ENCODE data around the gene GIT2. TPM values are rescaled to one million over a fixed set of nuclear protein-coding genes. Genes with fewer than 3 reads are reported as not detected.

GIT2 gene
- total RNA-seq, 1 experiment from 2014 or later = 40.0 TPM

DNA sequence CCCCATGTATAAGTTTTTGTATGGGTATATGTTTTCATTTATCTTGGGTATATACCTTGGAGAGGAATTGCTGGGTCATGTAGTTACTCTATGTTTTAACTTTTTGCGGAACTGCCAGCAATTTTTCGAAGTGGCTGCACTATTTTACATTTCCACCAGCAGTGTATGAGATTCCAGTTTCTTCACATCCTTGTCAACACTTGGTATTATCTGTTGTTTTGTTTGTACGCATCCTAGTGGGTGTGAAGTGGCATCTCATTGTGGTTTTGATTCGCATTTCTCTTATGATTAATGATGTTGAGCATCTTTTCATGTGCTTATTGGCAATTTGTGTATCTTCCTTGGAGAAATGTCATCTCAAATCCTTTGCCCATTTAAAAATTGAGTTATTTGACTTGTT is 9.9 kb upstream of the GIT2 start:
- no peaks in the 10 kb centered on the region for H3K36me3 ChIP-seq (ENCODE audit: control insufficient read depth, insufficient read depth, low read length)
- ChIA-PET CTCF (no interaction called here), POLR2A (no interaction called here)
- H3K4me3 ChIP-seq (ENCODE audit: low read depth in 2 of 2, low read length in 2 of 2) = no peak overlapping the region
- BruUV-seq (replicated peaks) = no TSS peak
- H3K27me3 ChIP-seq (ENCODE audit: control insufficient read depth, insufficient read depth, low read length) = no peaks in the 10 kb centered on the region
- intact Hi-C loops (cut with micrococcal nuclease; ENCODE audit: unreplicated experiment) = no loop called here
- no peak for ATAC-seq
- no peaks in the 10 kb centered on the region for H3K4me1 ChIP-seq (ENCODE audit: control insufficient read depth, insufficient read depth, low read length)
- no peak overlapping the region for H3K27ac ChIP-seq (ENCODE audit: low read length)
- in situ Hi-C loops (cut with HindIII; ENCODE audit: low pct_unique_long_range_greater_than_20kb, low sequenced_read_pairs) = no loop called here
- TF ChIP-seq, protein P1, sequence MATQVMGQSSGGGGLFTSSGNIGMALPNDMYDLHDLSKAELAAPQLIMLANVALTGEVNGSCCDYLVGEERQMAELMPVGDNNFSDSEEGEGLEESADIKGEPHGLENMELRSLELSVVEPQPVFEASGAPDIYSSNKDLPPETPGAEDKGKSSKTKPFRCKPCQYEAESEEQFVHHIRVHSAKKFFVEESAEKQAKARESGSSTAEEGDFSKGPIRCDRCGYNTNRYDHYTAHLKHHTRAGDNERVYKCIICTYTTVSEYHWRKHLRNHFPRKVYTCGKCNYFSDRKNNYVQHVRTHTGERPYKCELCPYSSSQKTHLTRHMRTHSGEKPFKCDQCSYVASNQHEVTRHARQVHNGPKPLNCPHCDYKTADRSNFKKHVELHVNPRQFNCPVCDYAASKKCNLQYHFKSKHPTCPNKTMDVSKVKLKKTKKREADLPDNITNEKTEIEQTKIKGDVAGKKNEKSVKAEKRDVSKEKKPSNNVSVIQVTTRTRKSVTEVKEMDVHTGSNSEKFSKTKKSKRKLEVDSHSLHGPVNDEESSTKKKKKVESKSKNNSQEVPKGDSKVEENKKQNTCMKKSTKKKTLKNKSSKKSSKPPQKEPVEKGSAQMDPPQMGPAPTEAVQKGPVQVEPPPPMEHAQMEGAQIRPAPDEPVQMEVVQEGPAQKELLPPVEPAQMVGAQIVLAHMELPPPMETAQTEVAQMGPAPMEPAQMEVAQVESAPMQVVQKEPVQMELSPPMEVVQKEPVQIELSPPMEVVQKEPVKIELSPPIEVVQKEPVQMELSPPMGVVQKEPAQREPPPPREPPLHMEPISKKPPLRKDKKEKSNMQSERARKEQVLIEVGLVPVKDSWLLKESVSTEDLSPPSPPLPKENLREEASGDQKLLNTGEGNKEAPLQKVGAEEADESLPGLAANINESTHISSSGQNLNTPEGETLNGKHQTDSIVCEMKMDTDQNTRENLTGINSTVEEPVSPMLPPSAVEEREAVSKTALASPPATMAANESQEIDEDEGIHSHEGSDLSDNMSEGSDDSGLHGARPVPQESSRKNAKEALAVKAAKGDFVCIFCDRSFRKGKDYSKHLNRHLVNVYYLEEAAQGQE (IDR thresholded peaks at IDR 0.05; ENCODE audit: insufficient read depth in 1 of 2, low read depth in 2 of 2, low read length in 1 of 2) = no peak
- TF ChIP-seq, protein P2, sequence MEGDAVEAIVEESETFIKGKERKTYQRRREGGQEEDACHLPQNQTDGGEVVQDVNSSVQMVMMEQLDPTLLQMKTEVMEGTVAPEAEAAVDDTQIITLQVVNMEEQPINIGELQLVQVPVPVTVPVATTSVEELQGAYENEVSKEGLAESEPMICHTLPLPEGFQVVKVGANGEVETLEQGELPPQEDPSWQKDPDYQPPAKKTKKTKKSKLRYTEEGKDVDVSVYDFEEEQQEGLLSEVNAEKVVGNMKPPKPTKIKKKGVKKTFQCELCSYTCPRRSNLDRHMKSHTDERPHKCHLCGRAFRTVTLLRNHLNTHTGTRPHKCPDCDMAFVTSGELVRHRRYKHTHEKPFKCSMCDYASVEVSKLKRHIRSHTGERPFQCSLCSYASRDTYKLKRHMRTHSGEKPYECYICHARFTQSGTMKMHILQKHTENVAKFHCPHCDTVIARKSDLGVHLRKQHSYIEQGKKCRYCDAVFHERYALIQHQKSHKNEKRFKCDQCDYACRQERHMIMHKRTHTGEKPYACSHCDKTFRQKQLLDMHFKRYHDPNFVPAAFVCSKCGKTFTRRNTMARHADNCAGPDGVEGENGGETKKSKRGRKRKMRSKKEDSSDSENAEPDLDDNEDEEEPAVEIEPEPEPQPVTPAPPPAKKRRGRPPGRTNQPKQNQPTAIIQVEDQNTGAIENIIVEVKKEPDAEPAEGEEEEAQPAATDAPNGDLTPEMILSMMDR (IDR thresholded peaks at IDR 0.05) = no peak
- TF ChIP-seq SIN3A (IDR thresholded peaks at IDR 0.05; ENCODE audit: borderline replicate concordance, insufficient read depth, low read depth, low read length) (no peak), POLR2AphosphoS5 (IDR thresholded peaks at IDR 0.05; ENCODE audit: low read depth, low read length) (no peak), TCF7L2 (IDR thresholded peaks at IDR 0.05; ENCODE audit: low read depth, low read length) (no peak)
- no peaks in the 10 kb centered on the region for H3K9me3 ChIP-seq (ENCODE audit: control insufficient read depth, insufficient read depth, low read depth, low read length)
- no peak for DNase-seq (ENCODE audit: low read depth, low spot score)

DNA sequence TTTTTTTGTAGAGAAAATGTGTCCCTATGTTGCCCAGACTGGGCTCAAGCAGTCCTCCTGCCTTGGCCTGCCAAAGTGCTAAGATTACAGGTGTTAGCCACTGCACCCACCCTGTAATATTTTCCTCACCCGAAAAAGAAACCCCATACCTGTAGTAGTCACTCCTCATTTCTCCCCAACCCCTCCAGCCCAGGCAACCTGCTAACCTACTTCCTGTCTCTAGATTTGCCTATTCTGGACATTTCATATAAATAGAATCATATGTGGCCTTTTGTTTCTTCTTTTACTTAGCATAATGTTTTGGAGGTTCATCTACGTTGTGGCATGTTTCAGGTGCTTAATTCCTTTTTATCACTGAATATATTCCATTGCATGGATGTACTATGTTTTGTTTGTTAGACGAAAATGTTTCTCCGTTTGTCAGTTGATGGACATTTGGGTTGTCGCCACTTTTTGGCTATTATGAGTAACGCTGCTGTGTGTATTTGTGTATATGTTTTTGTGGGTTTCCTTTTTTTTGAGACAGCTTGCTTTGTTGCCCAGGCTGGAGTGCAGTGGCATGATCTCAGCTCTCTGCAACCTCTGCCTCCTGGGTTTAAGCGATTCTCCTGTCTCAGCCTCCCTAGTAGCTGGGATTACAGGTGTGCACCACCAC is 9.3 kb upstream of the GIT2 start:
- no peak overlapping the region for H3K4me3 ChIP-seq (ENCODE audit: low read depth in 2 of 2, low read length in 2 of 2)
- TF ChIP-seq, protein P2 (IDR thresholded peaks at IDR 0.05) = no peak
- TF ChIP-seq, protein P1 (IDR thresholded peaks at IDR 0.05; ENCODE audit: insufficient read depth in 1 of 2, low read depth in 2 of 2, low read length in 1 of 2) = no peak
- no peak for TF ChIP-seq TCF7L2 (IDR thresholded peaks at IDR 0.05; ENCODE audit: low read depth, low read length)
- intact Hi-C loops (cut with micrococcal nuclease; ENCODE audit: unreplicated experiment) (no loop called here), in situ Hi-C loops (cut with HindIII; ENCODE audit: low pct_unique_long_range_greater_than_20kb, low sequenced_read_pairs) (no loop called here)
- ATAC-seq = no peak
- BruUV-seq (replicated peaks) = no TSS peak
- no peaks in the 10 kb centered on the region for H3K4me1 ChIP-seq (ENCODE audit: control insufficient read depth, insufficient read depth, low read length)
- CTCF ChIA-PET = no interaction called here
- H3K36me3 ChIP-seq (ENCODE audit: control insufficient read depth, insufficient read depth, low read length) = no peaks in the 10 kb centered on the region
- POLR2A ChIA-PET = no interaction called here
- no peak for DNase-seq (ENCODE audit: low read depth, low spot score)
- H3K27me3 ChIP-seq (ENCODE audit: control insufficient read depth, insufficient read depth, low read length) = no peaks in the 10 kb centered on the region
- no peak overlapping the region for H3K27ac ChIP-seq (ENCODE audit: low read length)
- H3K9me3 ChIP-seq (ENCODE audit: control insufficient read depth, insufficient read depth, low read depth, low read length) = no peaks in the 10 kb centered on the region

Measured in Panc1 (cell line).